Measurements from ENCODE around the gene CDC34. TPM values are rescaled to one million over a fixed set of nuclear protein-coding genes. Genes with fewer than 3 reads are reported as not detected.

Gene CDC34
- total RNA-seq, 1 experiment from 2014 or later: 112 TPM

- Histone ChIP-seq H3T11ph (ENCODE audit: low read length) (no peak overlapping the region), H3K9ac (ENCODE audit: extremely low read depth, insufficient read length, low read length) (no peak overlapping the region), H3K4me2 (ENCODE audit: insufficient read depth, insufficient read length, low read length) (no peak overlapping the region), H3K4me1 (ENCODE audit: insufficient read depth, low read length) (no peaks in the 10 kb centered on the region), H3K79me2 (ENCODE audit: insufficient read depth, low read length) (no peaks in the 10 kb centered on the region), H3K18ac (ENCODE audit: insufficient read length, low read depth, low read length) (no peak overlapping the region), H4K20me1 (ENCODE audit: control insufficient read depth, insufficient read depth, insufficient read length) (no peaks in the 10 kb centered on the region), H3K4ac (ENCODE audit: low read depth, low read length) (no peak overlapping the region), H2BK5ac (ENCODE audit: insufficient read length, low read length) (no peak overlapping the region), H3K79me1 (ENCODE audit: insufficient read depth, low read depth, low read length, poor library complexity, severe bottlenecking) (no peaks in the 10 kb centered on the region), H2AFZ (ENCODE audit: low read length) (no peak overlapping the region), H3K23me2 (ENCODE audit: insufficient read length, low read depth, low read length, poor library complexity, severe bottlenecking) (peaks cover 5% of the 10 kb centered on the region), H4K5ac (ENCODE audit: insufficient read length, low read depth, low read length) (no peak overlapping the region), H2BK12ac (ENCODE audit: insufficient read length, low read depth, low read length) (no peak overlapping the region), H3K27ac (ENCODE audit: insufficient read length, low read depth, low read length) (no peak overlapping the region), H4K8ac (replicated peaks; ENCODE audit: insufficient read length, low read depth, low read length) (no peak overlapping the region), H2BK20ac (ENCODE audit: low read depth, low read length, poor library complexity, severe bottlenecking) (no peak overlapping the region), H3K9me3 (ENCODE audit: control insufficient read depth, low read depth, low read length) (no peaks in the 10 kb centered on the region), H2BK120ac (ENCODE audit: low read depth, low read length, poor library complexity, severe bottlenecking) (no peak overlapping the region), H3K27me3 (ENCODE audit: insufficient read depth, low read length) (no peaks in the 10 kb centered on the region), H3K23ac (ENCODE audit: insufficient read length, low read depth, low read length) (no peak overlapping the region), H3K14ac (ENCODE audit: insufficient read depth, low read length) (no peak overlapping the region), H3K56ac (ENCODE audit: insufficient read length, low read depth, low read length) (no peak overlapping the region), H2BK15ac (ENCODE audit: low read depth, low read length) (no peak overlapping the region), H4K91ac (ENCODE audit: insufficient read length, low read depth, low read length) (no peak overlapping the region), H2AK5ac (ENCODE audit: insufficient read length, low read length) (no peak overlapping the region)
- Mint-ChIP-seq H3K27me3 (ENCODE audit: low read depth) (peaks cover 41% of the 10 kb centered on the region), H3K36me3 (ENCODE audit: insufficient read depth in 1 of 3, low read depth in 3 of 3) (peaks cover 3 to 9% (median 3%) of the 10 kb centered on the region in 3 experiments; a peak in 5 of 7 replicates), H3K9me3 (no peaks in the 10 kb centered on the region; a peak in 1 of 5 replicates), H3K4me3 (no peak overlapping the region), H3K27ac (no peak overlapping the region), H3K4me1 (peaks cover 6 to 15% of the 10 kb centered on the region in 2 experiments)
- DNase-seq: no peak
- no peak for TF ChIP-seq CTCF (conservative IDR thresholded peaks at IDR 0.05)
- WGBS (ENCODE audit: extremely low coverage, insufficient read length, low lambda C conversion rate): no CpG with 5 or more reads among the region's 12 CpGs
Observed at GRCh38 chr19:522726-523125, 8.8 kb upstream of the CDC34 start.

All from H9 (cell line).